Tibial nerve (tissue), 4 donors: ENCODE results near the gene LSP1. TPM values are rescaled to one million over a fixed set of nuclear protein-coding genes. Genes with fewer than 3 reads are reported as not detected.
A peak's percentile ranks its signal among the peaks of the same experiment; 100 is the strongest.
"Not testable (repeated sequence)": the region's sequence is repeated elsewhere in the genome, so short reads cannot be mapped to it uniquely, and the experiment has no call there.

Source experiments
- DNase-seq, 2 donors: peaks; one replicate each; pipeline ENCODE4 v3.0.0-alpha.2; 2019; ENCODE audit warnings: low spot score in 2 of 2
- H3K27ac ChIP-seq, 4 donors: fragments of 200-600 bp; sonication (generic) in 3 of 4; one replicate each; pipeline ENCODE4 v1.5.1; 2017 to 2019; ENCODE audit warnings: mild to moderate bottlenecking in 1 of 4
- H3K27me3 ChIP-seq, 2 donors: fragments of 200-600 bp; sonication (generic) in 1 of 2; one replicate each; pipeline versions ENCODE4 v1.5.1 to v1.6.0; 2017 to 2019
- H3K36me3 ChIP-seq, 3 donors: fragments of 200-600 bp; sonication (generic); one replicate each; pipeline ENCODE4 v1.5.1; 2018 to 2019
- H3K4me1 ChIP-seq, 4 donors: fragments of 200-600 bp; sonication (generic) in 3 of 4; one replicate each; pipeline ENCODE4 v1.5.1; 2017 to 2019
- H3K4me3 ChIP-seq, 4 donors: fragments of 200-600 bp; sonication (generic) in 3 of 4; one replicate each; pipeline ENCODE4 v1.5.1; 2017 to 2019; ENCODE audit warnings: mild to moderate bottlenecking in 1 of 4, moderate library complexity in 1 of 4
- H3K9me3 ChIP-seq, 4 donors: fragments of 200-600 bp; sonication (generic) in 3 of 4; one replicate each; pipeline ENCODE4 v1.5.1; 2017 to 2019
- CTCF ChIP-seq, 5 experiments: fragments of 200-600 bp in 3 of 5; fragments of 450-650 bp in 2 of 5; sonication (generic) in 3 of 5; IDR thresholded peaks; one replicate each; pipeline ENCODE4 v1.5.1; 2016 to 2019; ENCODE audit warnings: antibody characterized with exemption in 5 of 5, mild to moderate bottlenecking in 3 of 5, moderate library complexity in 2 of 5
- EP300 ChIP-seq, 2 donors: sonication (generic); formaldehyde crosslinking; IDR thresholded peaks; one replicate each; pipeline ENCODE4 v1.6.1; 2017; ENCODE audit warnings: antibody characterized with exemption in 2 of 2, mild to moderate bottlenecking in 1 of 2
- POLR2A ChIP-seq, 2 donors: fragments of 450-650 bp; IDR thresholded peaks; one replicate each; pipeline ENCODE4 v1.6.1; 2017; ENCODE audit warnings: antibody characterized with exemption in 2 of 2, mild to moderate bottlenecking in 2 of 2, moderate library complexity in 2 of 2
- WGBS, 2 donors: methylation state at CpG; one replicate each; pipeline ENCODE4 v1.1.5; 2018; 5-methylcytosine and 5-hydroxymethylcytosine counted together
- total RNA-seq, 4 donors: library from RNA; depleted of rRNA; stranded (reverse); fragments of >200 nt; gene quantifications; one replicate each; pipeline ENCODE4 v1.1.0, GENCODE V29; 2016

Gene LSP1
- total RNA-seq, 4 donors from 2014 or later, result 36.9 to 69.0 (median 50.2) TPM

- no peak overlapping the region for H3K4me3 ChIP-seq
- 61 to 71% methylated on average over 7 to 25 of the region's 43 CpGs for WGBS, 2 donors
- H3K4me1 ChIP-seq, result peaks cover 0 to 53% (median 29%) of the 10 kb centered on the region in 4 donors
- H3K36me3 ChIP-seq, result peaks cover 0 to 34% (median 0%) of the 10 kb centered on the region in 3 donors
- peak overlapping the region; percentile 47 to 91 (median 82) for H3K27ac ChIP-seq
- H3K27me3 ChIP-seq, result no peaks in the 10 kb centered on the region
- no peaks in the 10 kb centered on the region for H3K9me3 ChIP-seq
- no peak for DNase-seq
- TF ChIP-seq POLR2A (IDR thresholded peaks at IDR 0.05), result no peak
- TF ChIP-seq EP300 (IDR thresholded peaks at IDR 0.05), result no peak
- TF ChIP-seq CTCF (IDR thresholded peaks at IDR 0.05), result no peak
Observed at GRCh38 chr11:1881442-1882264, 28.8 kb downstream of the LSP1 start.

- no peaks in the 10 kb centered on the region for H3K9me3 ChIP-seq
- TF ChIP-seq CTCF (IDR thresholded peaks at IDR 0.05) (peak; percentile 90 to 96 (median 94)), EP300 (IDR thresholded peaks at IDR 0.05) (peak in 1 of 2 donors; percentile 49), POLR2A (IDR thresholded peaks at IDR 0.05) (no peak)
- no peaks in the 10 kb centered on the region for H3K27me3 ChIP-seq
- 7 to 28% methylated on average over 14 to 15 of the region's 23 CpGs for WGBS, 2 donors
- H3K27ac ChIP-seq, result peak overlapping the region; percentile 33 to 91 (median 82)
- peaks cover 0 to 44% (median 24%) of the 10 kb centered on the region in 4 donors for H3K4me1 ChIP-seq
- no peak overlapping the region for H3K4me3 ChIP-seq
- peak; percentile 70 to 72 for DNase-seq
- peaks cover 0 to 40% (median 0%) of the 10 kb centered on the region in 3 donors for H3K36me3 ChIP-seq
Observed at GRCh38 chr11:1882265-1883238, 29.7 kb downstream of the LSP1 start.

- peaks cover 0 to 43% (median 0%) of the 10 kb centered on the region in 3 donors for H3K36me3 ChIP-seq
- no peaks in the 10 kb centered on the region for H3K9me3 ChIP-seq
- peak overlapping the region in 1 of 4 donors; percentile 24 for H3K27ac ChIP-seq
- H3K4me3 ChIP-seq, result no peak overlapping the region
- H3K4me1 ChIP-seq, result peaks cover 0 to 38% (median 24%) of the 10 kb centered on the region in 4 donors
- H3K27me3 ChIP-seq, result no peaks in the 10 kb centered on the region
- DNase-seq, result no peak
- WGBS, 2 donors, result 91 to 93% methylated on average over 14 of the region's 14 CpGs
- TF ChIP-seq POLR2A (IDR thresholded peaks at IDR 0.05), result no peak
- TF ChIP-seq EP300 (IDR thresholded peaks at IDR 0.05), result no peak
- TF ChIP-seq CTCF (IDR thresholded peaks at IDR 0.05), result no peak
Observed at GRCh38 chr11:1883346-1884302, 30.7 kb downstream of the LSP1 start.

- H3K27ac ChIP-seq, result no peak overlapping the region
- no peak overlapping the region for H3K4me3 ChIP-seq
- no peaks in the 10 kb centered on the region for H3K27me3 ChIP-seq
- TF ChIP-seq EP300 (IDR thresholded peaks at IDR 0.05), result no peak
- no peak for TF ChIP-seq POLR2A (IDR thresholded peaks at IDR 0.05)
- TF ChIP-seq CTCF (IDR thresholded peaks at IDR 0.05), result no peak
- WGBS, 2 donors, result 91 to 92% methylated on average over 5 of the region's 5 CpGs
- peaks cover 0 to 37% (median 24%) of the 10 kb centered on the region in 4 donors for H3K4me1 ChIP-seq
- no peak for DNase-seq
- H3K9me3 ChIP-seq, result no peaks in the 10 kb centered on the region
- H3K36me3 ChIP-seq, result peaks cover 0 to 43% (median 0%) of the 10 kb centered on the region in 3 donors
Observed at GRCh38 chr11:1884303-1884700, 31.4 kb downstream of the LSP1 start.

GRCh38 chr11:1886551-1886950, 33.7 kb downstream of the LSP1 start:
- DNase-seq, result not testable (repeated sequence)

More at GRCh38 chr11:1886551-1886950, 33.7 kb downstream of the LSP1 start:
- H3K36me3 ChIP-seq, result peaks cover 0 to 43% (median 0%) of the 10 kb centered on the region in 3 donors
- H3K4me1 ChIP-seq, result peaks cover 0 to 21% (median 9%) of the 10 kb centered on the region in 4 donors
- H3K4me3 ChIP-seq, H3K27me3 ChIP-seq, H3K9me3 ChIP-seq, H3K27ac ChIP-seq: not testable (repeated sequence)
- WGBS, 2 donors, result 88% methylated on average over 8 to 13 of the region's 13 CpGs
